OCI-LY1 (cell line): ENCODE measurements around the gene AKR1C2.

Source experiments
- EZH2 ChIP-seq: fragments of 200-600 bp; sonication (generic), shearing (Covaris generic); IDR thresholded peaks from 2 replicates; pipeline ENCODE4 v1.8.0; 2017; ENCODE audit warnings: borderline replicate concordance, mixed run types, mild to moderate bottlenecking, antibody characterized with exemption, low read length, moderate library complexity, mixed read lengths
- TF ChIP-seq, protein P1 (sequence below): fragments of 200-600 bp; sonication (generic), shearing (Covaris generic); IDR thresholded peaks from 2 replicates; pipeline ENCODE4 v1.5.1; 2017; ENCODE audit warnings: mild to moderate bottlenecking, antibody characterized with exemption, low read length, moderate library complexity, mixed read lengths

GRCh38 chr10:5046410-5046809 is 42.8 kb upstream of the AKR1C2 start:
- TF ChIP-seq, protein P1, sequence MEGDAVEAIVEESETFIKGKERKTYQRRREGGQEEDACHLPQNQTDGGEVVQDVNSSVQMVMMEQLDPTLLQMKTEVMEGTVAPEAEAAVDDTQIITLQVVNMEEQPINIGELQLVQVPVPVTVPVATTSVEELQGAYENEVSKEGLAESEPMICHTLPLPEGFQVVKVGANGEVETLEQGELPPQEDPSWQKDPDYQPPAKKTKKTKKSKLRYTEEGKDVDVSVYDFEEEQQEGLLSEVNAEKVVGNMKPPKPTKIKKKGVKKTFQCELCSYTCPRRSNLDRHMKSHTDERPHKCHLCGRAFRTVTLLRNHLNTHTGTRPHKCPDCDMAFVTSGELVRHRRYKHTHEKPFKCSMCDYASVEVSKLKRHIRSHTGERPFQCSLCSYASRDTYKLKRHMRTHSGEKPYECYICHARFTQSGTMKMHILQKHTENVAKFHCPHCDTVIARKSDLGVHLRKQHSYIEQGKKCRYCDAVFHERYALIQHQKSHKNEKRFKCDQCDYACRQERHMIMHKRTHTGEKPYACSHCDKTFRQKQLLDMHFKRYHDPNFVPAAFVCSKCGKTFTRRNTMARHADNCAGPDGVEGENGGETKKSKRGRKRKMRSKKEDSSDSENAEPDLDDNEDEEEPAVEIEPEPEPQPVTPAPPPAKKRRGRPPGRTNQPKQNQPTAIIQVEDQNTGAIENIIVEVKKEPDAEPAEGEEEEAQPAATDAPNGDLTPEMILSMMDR = no peak
- TF ChIP-seq EZH2 = no peak
